ENCODE data around the gene EEFSEC. TPM values are rescaled to one million over a fixed set of nuclear protein-coding genes. Genes with fewer than 3 reads are reported as not detected.

EEFSEC gene
- total RNA-seq, 1 donor from 2014 or later: 11.7 TPM

GRCh38 chr3:128348805-128349531 is 195.7 kb downstream of the EEFSEC start:
- DNase-seq (ENCODE audit: low spot score): no peak

- no peak for DNase-seq (ENCODE audit: low spot score)
These were observed 196.8 kb downstream of the EEFSEC start for GRCh38 chr3:128349963-128350599.

DNA sequence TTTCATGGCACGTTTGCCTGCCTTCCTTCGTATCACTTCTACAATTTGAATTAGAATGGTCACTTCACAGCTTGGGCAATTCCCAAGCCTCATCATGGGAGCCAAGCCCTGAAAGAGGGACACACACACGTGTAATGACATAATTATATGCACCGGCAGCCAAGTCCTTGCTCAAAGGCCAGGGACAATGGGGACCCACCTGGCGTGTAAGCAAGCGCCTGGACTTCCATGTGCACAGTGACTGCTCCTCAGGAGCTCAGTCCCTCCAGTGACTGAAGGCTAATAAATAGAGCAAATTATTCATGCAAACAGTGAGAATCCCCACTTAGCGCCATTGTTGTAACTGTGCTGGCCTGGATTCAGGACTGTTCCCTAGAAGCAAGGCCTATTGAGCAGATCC is 198.3 kb downstream of the EEFSEC start:
- DNase-seq (ENCODE audit: low spot score): no peak

- no peak for DNase-seq (ENCODE audit: low spot score)
These were observed 199.0 kb downstream of the EEFSEC start for GRCh38 chr3:128352326-128352725.

- DNase-seq (ENCODE audit: low spot score): no peak
These were observed 200.2 kb downstream of the EEFSEC start for GRCh38 chr3:128353361-128353965.

DNA sequence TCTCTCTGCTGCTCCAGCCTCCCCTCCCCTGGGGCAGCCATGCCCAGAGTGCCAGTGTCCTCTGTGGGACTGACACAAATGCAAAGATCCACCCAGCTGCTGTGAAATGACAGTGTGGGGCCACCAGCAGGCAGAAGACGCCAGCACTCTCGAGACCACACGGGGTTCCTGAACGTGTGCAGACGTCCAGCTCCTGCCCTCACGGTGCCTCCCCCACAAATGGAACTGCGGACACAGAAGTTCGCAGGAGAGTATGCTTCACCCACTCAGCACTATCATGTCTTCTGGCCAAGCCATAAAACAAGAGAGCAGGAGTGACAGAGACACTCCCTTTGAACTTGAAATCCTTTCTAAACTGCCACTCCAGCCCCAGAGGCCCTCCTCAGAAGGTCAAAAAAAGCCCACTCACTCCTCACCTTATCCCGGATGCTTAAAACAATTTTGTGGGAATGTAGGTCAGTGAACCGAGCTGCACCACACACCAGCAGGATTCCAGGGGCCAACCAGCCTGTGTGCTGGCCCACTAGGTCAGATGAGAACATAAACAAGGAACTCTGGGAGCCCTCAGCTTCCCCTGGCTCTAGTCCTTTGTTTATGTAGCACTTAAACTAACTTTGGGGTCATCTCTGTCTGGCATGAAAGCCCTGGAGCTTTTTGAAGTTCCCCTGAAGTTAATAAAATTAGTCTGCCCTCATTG is 200.9 kb downstream of the EEFSEC start:
- no peak for DNase-seq (ENCODE audit: low spot score)

- no peak for DNase-seq (ENCODE audit: low spot score)
These were observed 201.7 kb downstream of the EEFSEC start for GRCh38 chr3:128354788-128355542.

DNA sequence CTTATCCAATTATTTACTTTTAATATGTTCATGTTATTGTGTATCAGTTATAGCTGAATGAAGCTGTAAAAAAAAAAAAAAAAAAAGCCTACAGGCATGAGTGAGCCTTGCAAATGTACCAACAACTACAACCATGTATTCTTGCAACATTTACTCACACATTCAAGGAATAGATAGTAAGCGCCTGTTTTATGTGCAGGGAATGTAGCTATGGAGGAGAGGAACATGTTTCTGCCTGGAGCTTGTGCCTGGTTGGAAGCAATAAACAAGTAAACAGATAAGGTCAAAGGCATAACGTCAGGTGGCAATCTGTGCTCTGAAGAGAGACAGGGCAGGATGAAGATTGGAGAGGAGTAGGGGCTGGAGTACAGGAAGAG is 202.2 kb downstream of the EEFSEC start:
- DNase-seq (ENCODE audit: low spot score): no peak

DNA sequence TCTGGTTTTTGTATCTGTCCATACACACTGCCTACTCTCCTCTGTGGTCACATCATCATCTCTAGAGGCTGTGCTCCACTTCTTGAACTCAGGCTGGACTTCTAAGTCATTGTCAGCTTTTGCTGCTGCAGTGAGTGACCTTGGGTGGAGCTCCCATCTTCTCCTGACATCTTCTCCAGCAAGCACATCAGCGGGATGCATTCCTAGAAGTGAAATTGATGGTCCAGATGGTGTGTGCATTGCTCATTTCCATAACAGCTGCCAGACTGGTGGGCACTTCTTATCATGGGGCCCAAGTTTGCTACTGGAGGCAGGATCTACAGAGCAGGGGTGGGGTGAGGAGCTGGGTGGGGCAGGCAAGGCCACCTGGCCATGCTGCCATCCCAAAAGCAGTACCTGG is 203.5 kb downstream of the EEFSEC start:
- no peak for DNase-seq (ENCODE audit: low spot score)

DNA sequence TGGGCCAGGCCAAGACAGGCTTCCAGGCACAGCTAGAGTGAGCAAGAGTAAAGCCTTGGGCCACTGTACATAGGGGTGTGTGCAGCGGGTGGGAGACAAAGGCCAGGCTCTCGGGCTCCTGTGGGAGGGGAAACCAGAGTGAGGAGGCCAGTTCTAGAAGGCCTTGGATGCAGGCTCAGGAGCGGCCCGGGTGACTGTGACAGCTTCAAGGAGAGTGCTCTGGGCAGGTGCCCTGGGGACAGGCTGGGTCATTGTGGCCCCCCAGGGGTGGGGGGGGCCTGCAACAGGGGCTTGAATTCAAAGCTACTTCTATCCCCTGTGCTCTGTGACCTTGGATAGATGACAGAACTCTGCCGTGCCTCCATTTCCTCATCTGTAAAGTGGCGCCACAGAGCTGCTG is 204.3 kb downstream of the EEFSEC start:
- DNase-seq (ENCODE audit: low spot score): no peak

- no peak for DNase-seq (ENCODE audit: low spot score)
These were observed 205.0 kb downstream of the EEFSEC start for GRCh38 chr3:128358156-128358895.

GRCh38 chr3:128359060-128359664 is 205.9 kb downstream of the EEFSEC start:
- no peak for DNase-seq (ENCODE audit: low spot score)

DNA sequence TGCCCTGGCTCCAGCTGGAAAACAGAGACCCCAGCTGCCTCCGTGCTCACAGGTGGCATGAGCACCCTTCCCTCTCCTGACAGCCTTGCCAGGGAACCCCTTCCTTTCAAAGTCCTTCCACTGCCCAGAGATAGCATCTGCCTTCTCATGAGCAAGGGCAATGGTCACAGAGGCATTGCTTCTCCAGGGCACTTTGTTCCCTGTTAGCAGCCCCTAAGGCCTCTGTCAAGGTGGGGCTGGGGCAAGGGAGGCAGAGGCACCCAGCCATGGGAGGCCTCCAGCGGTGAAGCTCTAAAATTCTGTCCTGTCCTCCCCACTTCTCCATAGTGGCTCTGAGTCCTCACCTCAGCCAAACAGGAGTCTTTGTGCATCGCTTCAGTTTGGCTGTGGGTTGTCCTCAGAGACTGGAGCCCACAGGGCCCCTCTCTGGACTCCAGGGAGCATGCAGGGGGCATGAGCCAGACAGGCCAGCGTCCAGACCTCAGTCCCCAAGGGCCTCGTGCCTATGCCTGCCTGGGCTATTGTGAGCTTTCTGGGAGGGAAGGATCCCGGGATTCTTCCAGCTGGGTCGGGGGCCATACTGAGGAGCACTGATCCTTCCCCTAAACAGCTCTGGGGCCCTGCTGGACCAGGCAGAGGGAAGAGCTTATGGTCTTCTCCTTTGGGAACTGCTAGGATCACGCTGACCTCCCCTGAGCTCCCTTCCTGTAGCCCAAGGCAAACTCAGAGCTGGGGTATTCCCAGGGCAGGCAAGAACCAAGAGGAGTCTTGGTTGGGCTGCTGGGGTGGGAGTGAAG is 206.8 kb downstream of the EEFSEC start:
- DNase-seq (ENCODE audit: low spot score): no peak

GRCh38 chr3:128360705-128361271 is 207.5 kb downstream of the EEFSEC start:
- no peak for DNase-seq (ENCODE audit: low spot score)

DNA sequence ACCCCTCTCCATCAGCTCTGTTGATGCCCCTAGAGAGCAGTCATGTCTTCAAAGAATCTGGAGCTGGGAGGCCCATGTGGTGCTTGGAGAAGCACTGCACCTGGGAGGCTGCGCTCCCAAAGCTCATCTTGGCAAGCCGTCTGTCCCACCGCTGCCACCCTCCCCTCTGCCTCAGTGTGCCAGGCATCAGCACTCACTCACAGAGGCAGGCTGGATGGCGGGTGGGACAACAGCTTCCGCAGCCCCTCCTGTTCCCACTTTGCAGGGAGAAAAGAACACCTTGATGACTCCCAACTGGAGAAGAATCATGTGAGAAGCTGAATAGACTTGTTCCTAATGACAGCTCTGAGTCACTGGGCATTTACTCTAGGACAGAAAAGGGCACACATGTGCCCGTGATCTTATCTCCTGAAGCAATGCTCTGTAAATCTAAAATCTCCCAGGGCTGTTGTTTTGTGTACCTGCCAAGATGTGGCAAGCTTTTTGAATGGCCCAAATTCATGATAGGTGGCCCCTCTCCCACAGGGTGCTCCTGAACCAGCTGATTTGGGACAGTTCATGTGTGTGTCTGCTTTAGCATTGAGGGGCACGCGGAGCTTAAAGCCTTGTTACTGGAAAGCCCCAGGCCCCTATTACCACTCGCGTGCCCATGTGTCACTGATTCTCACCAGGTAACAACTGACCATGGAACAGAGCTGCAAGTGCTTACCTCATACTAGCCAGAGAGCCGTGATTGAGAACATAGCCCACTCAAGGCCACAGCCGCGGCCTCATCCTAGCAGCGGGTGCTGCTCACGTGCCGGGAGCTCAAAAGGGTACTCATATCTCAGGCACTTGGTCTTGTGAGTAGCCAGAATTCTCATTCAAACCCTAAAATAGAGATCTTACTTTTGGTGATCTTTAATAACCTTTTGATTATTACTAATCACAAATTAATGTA is 209.0 kb downstream of the EEFSEC start:
- no peak for DNase-seq (ENCODE audit: low spot score)

- no peak for DNase-seq (ENCODE audit: low spot score)
These were observed 211.0 kb downstream of the EEFSEC start for GRCh38 chr3:128364291-128364690.

- DNase-seq (ENCODE audit: low spot score): no peak
These were observed 211.6 kb downstream of the EEFSEC start for GRCh38 chr3:128364808-128365360.

DNA sequence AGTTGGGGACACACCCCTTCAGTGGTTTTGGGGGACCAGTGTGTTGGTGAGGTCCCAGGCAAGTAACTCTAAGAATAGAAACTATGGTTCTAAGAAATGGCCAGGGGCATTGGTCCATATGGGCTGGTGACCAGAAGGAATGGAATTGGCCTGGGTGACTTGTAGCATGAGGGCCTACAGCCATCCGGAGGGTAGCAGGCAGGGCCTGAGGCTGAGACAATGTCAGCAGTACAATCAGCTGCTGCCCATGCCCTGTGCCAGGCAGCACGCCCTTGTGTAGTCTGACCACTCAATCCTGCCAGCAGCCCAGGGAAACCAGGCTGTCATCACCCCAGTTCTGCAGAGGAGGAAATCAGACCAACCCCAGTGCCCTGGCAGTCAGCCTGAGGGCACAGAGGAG is 212.9 kb downstream of the EEFSEC start:
- DNase-seq (ENCODE audit: low spot score): no peak

Data from mucosa of gallbladder (tissue), 1 donor.